Endothelial cell of umbilical vein (primary cell): ENCODE results near the gene WAC. TPM values are rescaled to one million over a fixed set of nuclear protein-coding genes. Genes with fewer than 3 reads are reported as not detected.

Experiments used
- BruUV-seq: library from RNA; stranded (reverse); fragments of 400-500 nt; replicated peaks from 2 replicates; lab custom pipeline; 2021; lab: Mats Ljungman, UMichigan
- CTCF ChIA-PET: fragments of 300-600, 350-600 bp; sonication (Branson Sonifier 250); formaldehyde crosslinking; loops from one replicate; lab custom pipeline; 2021; ENCODE audit warnings: antibody characterized with exemption, inconsistent platforms; lab: Charles Lee
- POLR2A ChIA-PET: fragments of 300-600, 350-600 bp; sonication (Branson Sonifier 250); formaldehyde crosslinking; loops from one replicate; lab custom pipeline; 2021; ENCODE audit warnings: antibody characterized with exemption, inconsistent platforms; lab: Charles Lee
- DNase-seq: peaks from one replicate; pipeline ENCODE4 v3.0.0-alpha.2; 2011; ENCODE audit warnings: low read depth, low spot score
- FAIRE-seq: peaks from 2 replicates; lab custom pipeline; 2011; peaks lifted over from hg19 to GRCh38; lab: Jason Lieb, UNC
- H2AFZ ChIP-seq: 2 replicates; pipeline ENCODE4 v1.6.0; 2012; ENCODE audit warnings: low read depth, low read length, control low read depth, inconsistent platforms
- H3K27ac ChIP-seq: 2 replicates; pipeline ENCODE4 v1.5.1; 2011; ENCODE audit warnings: low read depth, mild to moderate bottlenecking, control low read depth, low read length, moderate library complexity; ENCODE audit not compliant: insufficient read depth
- H3K27me3 ChIP-seq, 2 experiments: 2 replicates each; pipeline versions ENCODE4 v1.6.0 to v1.6.1; 2011; ENCODE audit warnings: low read length in 2 of 2, mixed read lengths in 1 of 2; ENCODE audit not compliant: control insufficient read depth in 2 of 2, insufficient read depth in 2 of 2
- H3K36me3 ChIP-seq, 2 experiments: 2 replicates in 1 of 2; 3 replicates in 1 of 2; pipeline ENCODE4 v1.5.1; 2011; ENCODE audit warnings: low read length in 2 of 2, mild to moderate bottlenecking in 1 of 2, moderate library complexity in 1 of 2; ENCODE audit not compliant: control insufficient read depth in 2 of 2, insufficient read depth in 2 of 2; ENCODE audit errors: extremely low read depth in 1 of 2
- H3K4me1 ChIP-seq: 3 replicates; pipeline ENCODE4 v1.5.1; 2011; ENCODE audit warnings: mild to moderate bottlenecking, low read length; ENCODE audit not compliant: control insufficient read depth, insufficient read depth; ENCODE audit errors: extremely low read depth
- H3K4me2 ChIP-seq: 2 replicates; pipeline ENCODE4 v1.6.1; 2011; ENCODE audit warnings: low read length, control low read depth, mixed read lengths; ENCODE audit not compliant: insufficient read depth
- H3K4me3 ChIP-seq, 3 experiments: fragments of 200-600 bp in 1 of 3; sonication (generic), shearing (Covaris generic) in 1 of 3; replicated peaks in 1 of 3; 2 replicates each; pipeline ENCODE4 v1.5.1; 2011 to 2016; ENCODE audit warnings: control low read depth in 3 of 3, low read length in 3 of 3, mild to moderate bottlenecking in 2 of 3, inconsistent platforms in 1 of 3, low read depth in 1 of 3, moderate library complexity in 1 of 3; ENCODE audit not compliant: insufficient read depth in 1 of 3
- H3K79me2 ChIP-seq: 2 replicates; pipeline ENCODE4 v1.6.0; 2012; ENCODE audit warnings: low read length, inconsistent platforms; ENCODE audit not compliant: control insufficient read depth, insufficient read depth
- H3K9ac ChIP-seq: replicated peaks from 2 replicates; pipeline ENCODE3; 2011; ENCODE audit warnings: low read length, control low read depth; ENCODE audit not compliant: insufficient read depth; ENCODE audit errors: extremely low read depth
- H3K9me1 ChIP-seq: replicated peaks from 3 replicates; pipeline ENCODE4 v1.6.0; 2011; ENCODE audit warnings: mild to moderate bottlenecking, low read length; ENCODE audit not compliant: control insufficient read depth, insufficient read depth; ENCODE audit errors: extremely low read depth
- H3K9me3 ChIP-seq: replicated peaks from 2 replicates; pipeline ENCODE4 v1.5.1; 2012; ENCODE audit warnings: low read length, inconsistent platforms; ENCODE audit not compliant: control insufficient read depth, insufficient read depth
- H4K20me1 ChIP-seq: replicated peaks from 2 replicates; pipeline ENCODE3; 2011; ENCODE audit warnings: mild to moderate bottlenecking, low read length; ENCODE audit not compliant: control insufficient read depth, insufficient read depth; ENCODE audit errors: extremely low read depth
- CTCF ChIP-seq, 2 donors: IDR thresholded peaks; 1 replicate in 1 of 2; 2 replicates in 1 of 2; pipeline ENCODE4 v1.5.1; 2011; ENCODE audit warnings: low read length in 2 of 2, mild to moderate bottlenecking in 2 of 2, moderate library complexity in 2 of 2, control low read depth in 1 of 2, inconsistent platforms in 1 of 2, low read depth in 1 of 2; ENCODE audit not compliant: insufficient read depth in 1 of 2; ENCODE audit errors: extremely low read depth in 1 of 2
- EZH2 ChIP-seq: IDR thresholded peaks from 2 replicates; pipeline ENCODE4 v1.6.1; 2012; ENCODE audit warnings: borderline replicate concordance, low read depth, mild to moderate bottlenecking, moderate library complexity, low read length, inconsistent platforms; ENCODE audit not compliant: severe bottlenecking
- FOS ChIP-seq: IDR thresholded peaks from 2 replicates; pipeline ENCODE4 v1.6.1; 2011; ENCODE audit warnings: mild to moderate bottlenecking, low read length, moderate library complexity, borderline replicate concordance; ENCODE audit not compliant: insufficient read depth
- GATA2 ChIP-seq: IDR thresholded peaks from 2 replicates; pipeline ENCODE4 v1.7.0; 2011; ENCODE audit warnings: low read depth, mild to moderate bottlenecking, moderate library complexity, mixed read lengths, low read length; ENCODE audit not compliant: insufficient read length, insufficient read depth
- JUN ChIP-seq: IDR thresholded peaks from 2 replicates; pipeline ENCODE4 v1.6.1; 2011; ENCODE audit warnings: borderline replicate concordance, low read depth; ENCODE audit not compliant: insufficient read length, insufficient read depth
- MAX ChIP-seq: IDR thresholded peaks from 2 replicates; pipeline ENCODE4 v1.6.1; 2011; ENCODE audit not compliant: insufficient read depth, insufficient read length
- MYC ChIP-seq: IDR thresholded peaks from one replicate; pipeline ENCODE4 v1.6.1; 2011; ENCODE audit warnings: mild to moderate bottlenecking, low read depth, low read length
- POLR2A ChIP-seq: IDR thresholded peaks from 2 replicates; pipeline ENCODE4 v1.6.1; 2012; ENCODE audit warnings: low read depth, mild to moderate bottlenecking, control low read depth, low read length
- POLR2AphosphoS5 ChIP-seq: IDR thresholded peaks from 2 replicates; pipeline ENCODE4 v1.6.1; 2012; ENCODE audit warnings: low read depth, mild to moderate bottlenecking, control low read depth, low read length, moderate library complexity; ENCODE audit not compliant: insufficient read depth
- dilution Hi-C: fragments of 300-500 bp; cut with MboI; formaldehyde crosslinking; loops from one replicate; pipeline ENCODE4 v1.15.0; 2019; ENCODE audit warnings: low sequenced_read_pairs; ENCODE audit not compliant: extremely low pct_ligation_motif_present
- intact Hi-C: fragments of 100-400 bp; cut with micrococcal nuclease; formaldehyde crosslinking; loops from one replicate; pipeline ENCODE4 v1.10.0; 2022
- polyA plus RNA-seq, 4 experiments: library from polyadenylated mRNA; depleted of rRNA in 3 of 4; stranded (reverse) in 3 of 4; unstranded in 1 of 4; fragments of >200 nt; gene quantifications; 2 replicates each; pipeline versions ENCODE4 v1.2.1 to v1.2.3, GENCODE V29; 2011 to 2012; ENCODE audit warnings: missing spikeins in 1 of 4
- total RNA-seq: library from RNA; stranded (reverse); gene quantifications from 2 replicates; pipeline ENCODE4 v1.2.3, GENCODE V29; 2021

WAC gene
- total and polyA plus RNA-seq, 2 donors (not counting 3 experiments of a cell fraction or from before 2014, with no cell fraction given): 49.2 to 101 TPM

GRCh38 chr10:28503114-28503513 lies 29.8 kb upstream of the WAC start:
- Histone ChIP-seq H3K4me2 (peak overlapping the region; percentile 42), H3K4me3 (no peak overlapping the region), H3K79me2 (no peaks in the 10 kb centered on the region), H2AFZ (no peak overlapping the region), H3K36me3 (no peaks in the 10 kb centered on the region), H3K9me1 (no peaks in the 10 kb centered on the region), H3K4me1 (no peaks in the 10 kb centered on the region), H3K27ac (no peak overlapping the region), H4K20me1 (no peaks in the 10 kb centered on the region), H3K9me3 (no peaks in the 10 kb centered on the region), H3K9ac (no peak overlapping the region), H3K27me3 (peaks cover 0 to 2% of the 10 kb centered on the region in 2 experiments)
- FAIRE-seq (no peak), DNase-seq (peak; percentile 46)
- ChIA-PET POLR2A (no interaction called here), CTCF (interaction anchor here (1.2 kb wide), 1 partner anchor 11 kb away, joined by 6 read pairs; no protein-coding TSS in a partner anchor)
- intact Hi-C loops (no loop called here), dilution Hi-C loops (no loop called here)
- BruUV-seq: no TSS peak
- TF ChIP-seq MYC: no peak
- no peak for TF ChIP-seq POLR2A
- no peak for TF ChIP-seq FOS
- TF ChIP-seq JUN: no peak
- TF ChIP-seq POLR2AphosphoS5: no peak
- no peak for TF ChIP-seq GATA2
- TF ChIP-seq EZH2: no peak
- no peak for TF ChIP-seq CTCF (IDR thresholded peaks at IDR 0.05; ENCODE audit: extremely low read depth in 1 of 2, insufficient read depth in 1 of 2, low read depth in 1 of 2, low read length in 2 of 2)
- no peak for TF ChIP-seq MAX
